NCI-H1694 (cell line): ENCODE measurements around the gene ALDH1L2.

Experiments
- DNase-seq: peaks from one replicate; lab custom pipeline; 2025; lab: John Stamatoyannopoulos, UW

The ALDH1L2 gene

GRCh38 chr12:105033851-105034250 lies 50.4 kb downstream of the ALDH1L2 start:
- no peak for DNase-seq

GRCh38 chr12:105032703-105033357 lies 51.4 kb downstream of the ALDH1L2 start:
- no peak for DNase-seq

- DNase-seq: no peak
Measured at GRCh38 chr12:105030820-105031807, 53.1 kb downstream of the ALDH1L2 start.

- DNase-seq: no peak
Measured at GRCh38 chr12:105026411-105026810, 57.8 kb downstream of the ALDH1L2 start.

- DNase-seq: peak; percentile 52
Measured at GRCh38 chr12:105025890-105026289, 58.4 kb downstream of the ALDH1L2 start.

GRCh38 chr12:105024928-105025327 lies 59.3 kb downstream of the ALDH1L2 start:
- DNase-seq: no peak

GRCh38 chr12:105020241-105020962 lies 63.9 kb downstream of the ALDH1L2 start:
- no peak for DNase-seq

- no peak for DNase-seq
Measured at GRCh38 chr12:105018776-105019175, 65.5 kb downstream of the ALDH1L2 start.

GRCh38 chr12:105018012-105018411 lies 66.2 kb downstream of the ALDH1L2 start:
- no peak for DNase-seq

GRCh38 chr12:105015543-105015942 lies 68.7 kb downstream of the ALDH1L2 start:
- no peak for DNase-seq

- DNase-seq: no peak
Measured at GRCh38 chr12:105014603-105015002, 69.7 kb downstream of the ALDH1L2 start.

- no peak for DNase-seq
Measured at GRCh38 chr12:105013892-105014291, 70.4 kb downstream of the ALDH1L2 start.

GRCh38 chr12:105001476-105001875 lies 82.8 kb downstream of the ALDH1L2 start:
- no peak for DNase-seq

- DNase-seq: no peak
Measured at GRCh38 chr12:104999347-104999685, 84.9 kb downstream of the ALDH1L2 start.

GRCh38 chr12:104998423-104999346 lies 85.6 kb downstream of the ALDH1L2 start:
- no peak for DNase-seq

GRCh38 chr12:104997541-104997940 lies 86.7 kb downstream of the ALDH1L2 start:
- DNase-seq: no peak

- no peak for DNase-seq
Measured at GRCh38 chr12:104994336-104994735, 89.9 kb downstream of the ALDH1L2 start.

- no peak for DNase-seq
Measured at GRCh38 chr12:104991565-104992128, 92.6 kb downstream of the ALDH1L2 start.

GRCh38 chr12:104990950-104991349 lies 93.3 kb downstream of the ALDH1L2 start:
- no peak for DNase-seq

- DNase-seq: peak; percentile 85
Measured at GRCh38 chr12:104986022-104986941, 98.0 kb downstream of the ALDH1L2 start, which contains the start of gene NOPCHAP1. Gene NOPCHAP1, plus strand, starts transcription at chr12:104986316. Its CDS starts 37 bp downstream, at chr12:104986353.
